GM23338 (cell line): ENCODE results near the gene VAPB. TPM values are rescaled to one million over a fixed set of nuclear protein-coding genes. Genes with fewer than 3 reads are reported as not detected.

Experiments used
- polyA plus RNA-seq: library from polyadenylated mRNA; unstranded; fragments of >200 nt; fragmentation: Nextera tagmentation; extraction: Ambion mirVana; gene quantifications from 2 replicates; pipeline ENCODE4 v1.2.1, GENCODE V29; 2016
- total RNA-seq: library from RNA; depleted of rRNA; stranded (reverse); fragments of >200 nt; shearing (Covaris generic); gene quantifications from 2 replicates; pipeline ENCODE4 v1.2.3, GENCODE V29; 2014; rRNA removed

The VAPB gene
- total and polyA plus RNA-seq, 2 experiments from 2014 or later: 18.8 to 22.9 TPM

Other genes starting within 250 kb of the VAPB start
- not detected in 2 replicates for gene ANKRD60, start 160.6 kb upstream of the VAPB start, total RNA-seq
- not detected in 2 replicates for gene ANKRD60, start 160.6 kb upstream of the VAPB start, polyA plus RNA-seq
- gene RAB22A, start 79.5 kb upstream of the VAPB start, total RNA-seq: 6.0 and 6.8 TPM in 2 replicates
- 3.1 and 3.3 TPM in 2 replicates for gene RAB22A, start 79.5 kb upstream of the VAPB start, polyA plus RNA-seq
- gene APCDD1L, start 126.2 kb downstream of the VAPB start, total RNA-seq: 4.6 and 10.9 TPM in 2 replicates
- 1.3 and 1.8 TPM in 2 replicates for gene APCDD1L, start 126.2 kb downstream of the VAPB start, polyA plus RNA-seq